ENCODE results near the gene FBXL20. TPM values are rescaled to one million over a fixed set of nuclear protein-coding genes. Genes with fewer than 3 reads are reported as not detected.

Gene FBXL20
- total and polyA plus RNA-seq, 4 donors = 1.6 to 8.4 (median 5.2) TPM

- Histone ChIP-seq H3K4me3 (ENCODE audit: low read depth in 1 of 3, low read length in 3 of 3) (no peak overlapping the region), H3K27me3 (ENCODE audit: control insufficient read depth in 4 of 4, insufficient read depth in 4 of 4, low read length in 3 of 4) (no peaks in the 10 kb centered on the region), H3K27ac (ENCODE audit: low read depth in 1 of 2, low read length in 2 of 2) (no peak overlapping the region), H3K36me3 (ENCODE audit: control insufficient read depth in 4 of 4, insufficient read depth in 3 of 4, low read depth in 1 of 4, low read length in 3 of 4) (peaks cover 10 to 31% (median 28%) of the 10 kb centered on the region in 4 donors), H3K9ac (ENCODE audit: low read depth in 1 of 2, low read length in 2 of 2) (no peak overlapping the region), H3K9me3 (ENCODE audit: control insufficient read depth in 4 of 4, low read length in 3 of 4) (no peaks in the 10 kb centered on the region), H3K4me1 (ENCODE audit: control insufficient read depth in 4 of 4, insufficient read depth in 4 of 4, low read length in 3 of 4) (peaks cover 2 to 7% (median 6%) of the 10 kb centered on the region in 4 donors)
- DNase-seq (ENCODE audit: low spot score) = no peak
- whole genome bisulfite sequencing = 69% methylated on average over 1 of the region's 1 CpG
- TF ChIP-seq ATF3 (IDR thresholded peaks at IDR 0.05) (no peak), HNF4A (conservative IDR thresholded peaks at IDR 0.05) (no peak), YY1 (IDR thresholded peaks at IDR 0.05) (no peak)
- TF ChIP-seq, protein P1, sequence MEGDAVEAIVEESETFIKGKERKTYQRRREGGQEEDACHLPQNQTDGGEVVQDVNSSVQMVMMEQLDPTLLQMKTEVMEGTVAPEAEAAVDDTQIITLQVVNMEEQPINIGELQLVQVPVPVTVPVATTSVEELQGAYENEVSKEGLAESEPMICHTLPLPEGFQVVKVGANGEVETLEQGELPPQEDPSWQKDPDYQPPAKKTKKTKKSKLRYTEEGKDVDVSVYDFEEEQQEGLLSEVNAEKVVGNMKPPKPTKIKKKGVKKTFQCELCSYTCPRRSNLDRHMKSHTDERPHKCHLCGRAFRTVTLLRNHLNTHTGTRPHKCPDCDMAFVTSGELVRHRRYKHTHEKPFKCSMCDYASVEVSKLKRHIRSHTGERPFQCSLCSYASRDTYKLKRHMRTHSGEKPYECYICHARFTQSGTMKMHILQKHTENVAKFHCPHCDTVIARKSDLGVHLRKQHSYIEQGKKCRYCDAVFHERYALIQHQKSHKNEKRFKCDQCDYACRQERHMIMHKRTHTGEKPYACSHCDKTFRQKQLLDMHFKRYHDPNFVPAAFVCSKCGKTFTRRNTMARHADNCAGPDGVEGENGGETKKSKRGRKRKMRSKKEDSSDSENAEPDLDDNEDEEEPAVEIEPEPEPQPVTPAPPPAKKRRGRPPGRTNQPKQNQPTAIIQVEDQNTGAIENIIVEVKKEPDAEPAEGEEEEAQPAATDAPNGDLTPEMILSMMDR (IDR thresholded peaks at IDR 0.05; ENCODE audit: low read depth, low read length, missing input control) = no peak
Observed at GRCh38 chr17:39405436-39405835, 4.0 kb upstream of the FBXL20 start.

DNA sequence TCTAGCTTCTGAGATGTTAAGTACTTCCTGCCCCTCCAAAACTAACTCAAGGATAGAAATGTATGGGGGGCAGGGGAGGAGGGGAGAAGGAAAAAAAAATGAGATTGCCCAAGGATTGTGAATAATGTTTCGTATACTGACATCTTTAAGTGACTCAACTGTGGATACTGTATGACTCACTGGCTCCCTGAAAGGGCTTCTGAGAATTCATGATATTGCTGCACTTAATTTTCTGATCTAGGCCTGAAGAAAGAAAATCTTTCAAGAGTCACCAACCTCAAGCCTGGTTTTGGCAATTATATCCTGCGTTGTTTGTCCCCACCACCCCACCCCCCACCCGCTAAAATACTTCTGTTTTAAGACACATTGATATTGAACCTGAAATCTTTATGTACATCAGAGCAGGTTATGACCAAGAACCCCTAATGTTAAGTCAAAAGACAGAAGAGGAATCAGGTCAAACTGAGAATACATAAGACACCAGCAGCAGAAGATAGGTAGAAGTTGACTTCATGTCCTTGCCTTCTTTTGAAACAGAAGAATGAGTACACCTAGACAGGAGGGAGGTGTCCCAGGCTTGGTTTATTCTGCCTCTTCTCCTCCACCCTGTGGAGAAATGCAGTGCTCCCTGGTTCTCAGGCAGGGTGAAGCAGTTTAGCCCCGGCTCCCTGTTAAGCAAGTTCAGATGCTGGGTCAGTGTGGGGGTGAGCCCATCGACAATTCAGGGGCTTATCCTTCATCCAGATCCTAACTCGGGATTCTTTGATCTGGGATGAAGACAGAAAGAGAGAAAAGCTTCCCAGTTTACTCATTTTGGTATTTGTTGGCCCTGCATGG lies 3.3 kb upstream of the FBXL20 start:
- Histone ChIP-seq H3K9me3 (ENCODE audit: control insufficient read depth in 4 of 4, low read length in 3 of 4) (no peaks in the 10 kb centered on the region), H3K27me3 (ENCODE audit: control insufficient read depth in 4 of 4, insufficient read depth in 4 of 4, low read length in 3 of 4) (no peaks in the 10 kb centered on the region), H3K4me3 (ENCODE audit: low read depth in 1 of 3, low read length in 3 of 3) (no peak overlapping the region), H3K9ac (ENCODE audit: low read depth in 1 of 2, low read length in 2 of 2) (no peak overlapping the region), H3K4me1 (ENCODE audit: control insufficient read depth in 4 of 4, insufficient read depth in 4 of 4, low read length in 3 of 4) (peaks cover 5 to 14% (median 13%) of the 10 kb centered on the region in 4 donors), H3K27ac (ENCODE audit: low read depth in 1 of 2, low read length in 2 of 2) (no peak overlapping the region), H3K36me3 (ENCODE audit: control insufficient read depth in 4 of 4, insufficient read depth in 3 of 4, low read depth in 1 of 4, low read length in 3 of 4) (peaks cover 10 to 25% (median 21%) of the 10 kb centered on the region in 4 donors)
- TF ChIP-seq EGR1 (IDR thresholded peaks at IDR 0.05; ENCODE audit: low read depth in 2 of 2) (no peak), FOXA1 (IDR thresholded peaks at IDR 0.05) (no peak), YY1 (IDR thresholded peaks at IDR 0.05) (no peak), FOXA2 (IDR thresholded peaks at IDR 0.05) (no peak), RXRA (IDR thresholded peaks at IDR 0.05) (no peak), JUND (IDR thresholded peaks at IDR 0.05) (no peak), HNF4A (conservative IDR thresholded peaks at IDR 0.05) (no peak), HNF4G (IDR thresholded peaks at IDR 0.05) (no peak), RAD21 (IDR thresholded peaks at IDR 0.05) (no peak)
- TF ChIP-seq, protein P1 (IDR thresholded peaks at IDR 0.05; ENCODE audit: low read depth, low read length, missing input control) = no peak
- WGBS = 87% methylated on average over 6 of the region's 6 CpGs
- no peak for DNase-seq (ENCODE audit: low spot score)

All from liver (tissue), 9 donors.